Measurements from ENCODE around the gene FYN. TPM values are rescaled to one million over a fixed set of nuclear protein-coding genes. Genes with fewer than 3 reads are reported as not detected.

The FYN gene
- polyA plus RNA-seq, 1 donor from 2014 or later, result 45.9 TPM

DNA sequence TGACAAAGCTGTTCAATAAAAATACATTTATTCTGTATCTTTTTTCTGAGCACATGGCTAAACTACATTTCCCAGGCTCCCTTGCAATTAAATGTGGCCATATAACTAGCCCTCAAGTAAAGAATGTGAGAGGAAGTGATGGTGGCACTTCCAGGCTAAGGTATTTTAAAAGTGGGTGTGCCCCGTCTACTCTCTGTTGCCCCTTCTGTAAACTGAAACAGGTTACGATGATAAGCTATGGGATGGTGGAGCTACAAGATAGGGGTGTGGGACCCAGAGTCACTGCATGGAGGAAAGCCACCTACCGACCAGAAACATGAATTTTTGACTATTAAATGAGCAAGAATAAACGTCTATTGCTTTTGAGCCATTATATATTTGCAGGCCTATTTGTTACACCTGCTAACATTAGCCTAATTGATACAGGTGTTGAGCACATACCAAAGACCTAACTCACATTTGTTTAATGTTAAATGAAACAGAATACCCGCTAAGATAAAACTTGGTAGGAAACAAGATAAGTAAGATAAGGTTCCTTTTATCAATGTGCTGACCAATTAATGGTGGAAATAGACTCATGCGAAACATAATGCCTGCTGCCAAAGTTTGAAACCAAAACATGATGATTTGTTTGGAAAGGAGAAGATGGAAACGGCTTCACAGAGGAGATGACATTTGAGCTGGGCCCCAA, 3.1 kb downstream of the FYN start:
- peak overlapping the region; percentile 44 to 85 (median 49) for H3K27ac Mint-ChIP-seq
- H3K27me3 Mint-ChIP-seq, result peaks cover 2% of the 10 kb centered on the region
- H3K36me3 Mint-ChIP-seq, result no peaks in the 10 kb centered on the region
- peaks cover 26 to 35% (median 27%) of the 10 kb centered on the region in 3 donors for H3K4me1 Mint-ChIP-seq
- H3K4me3 Mint-ChIP-seq, result peak overlapping the region; percentile 58 to 87 (median 80)
- H3K9me3 Mint-ChIP-seq, result no peaks in the 10 kb centered on the region

DNA sequence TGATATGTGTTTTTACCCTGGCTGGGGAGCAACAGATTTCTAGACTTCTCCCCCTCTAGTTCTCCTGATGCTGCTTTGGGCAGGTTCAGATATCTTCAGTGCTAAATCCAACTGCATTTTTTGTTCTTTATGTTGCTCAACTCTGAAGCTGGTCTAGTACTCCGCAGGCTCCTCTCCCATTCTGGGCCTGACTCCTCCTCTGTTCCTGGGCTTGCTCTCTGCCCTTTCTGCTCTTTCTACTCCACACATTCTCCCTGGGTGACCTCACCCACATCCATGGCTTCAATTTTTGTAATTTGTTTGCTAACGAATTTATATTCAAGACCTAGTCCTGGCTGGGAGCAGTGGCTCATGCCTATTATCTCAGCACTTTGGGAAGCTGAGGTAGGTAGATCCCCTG, 6.4 kb downstream of the FYN start:
- H3K4me3 Mint-ChIP-seq, result no peak overlapping the region
- no peak overlapping the region for H3K27ac Mint-ChIP-seq
- peaks cover 2% of the 10 kb centered on the region for H3K27me3 Mint-ChIP-seq
- H3K36me3 Mint-ChIP-seq, result no peaks in the 10 kb centered on the region
- peaks cover 15 to 31% (median 21%) of the 10 kb centered on the region in 3 donors for H3K4me1 Mint-ChIP-seq
- no peaks in the 10 kb centered on the region for H3K9me3 Mint-ChIP-seq

DNA sequence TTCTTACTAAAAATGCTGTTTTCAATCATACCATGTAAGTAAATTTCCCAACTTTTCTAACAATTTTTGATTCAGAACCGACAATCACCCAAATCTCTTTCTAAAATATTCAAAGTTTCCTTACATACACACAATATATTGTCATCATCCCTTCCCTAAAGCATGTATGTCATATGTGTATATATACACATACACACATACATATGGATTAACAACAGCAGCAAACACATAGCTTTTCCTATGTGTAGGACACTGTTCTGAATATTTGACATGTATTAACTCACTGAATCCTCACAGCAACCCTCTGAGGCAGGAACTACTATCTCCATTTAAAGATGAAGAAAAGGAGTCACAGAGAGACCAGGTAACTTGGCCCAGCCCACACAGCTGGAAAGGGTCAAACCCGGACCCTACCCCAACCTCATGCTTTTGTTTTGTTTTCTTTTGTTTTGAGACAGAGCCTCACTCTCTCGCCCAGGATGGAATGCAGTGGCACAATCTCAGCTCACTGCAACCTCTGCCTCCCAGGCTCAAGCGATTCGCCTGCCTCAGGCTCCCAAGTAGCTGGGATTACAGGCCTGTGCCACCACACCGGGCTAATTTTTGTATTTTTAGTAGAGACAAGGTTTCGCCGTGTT, 7.2 kb downstream of the FYN start:
- no peaks in the 10 kb centered on the region for H3K9me3 Mint-ChIP-seq
- H3K4me3 Mint-ChIP-seq, result no peak overlapping the region
- H3K27me3 Mint-ChIP-seq, result peaks cover 2% of the 10 kb centered on the region
- H3K27ac Mint-ChIP-seq, result no peak overlapping the region
- H3K36me3 Mint-ChIP-seq, result no peaks in the 10 kb centered on the region
- H3K4me1 Mint-ChIP-seq, result peaks cover 13 to 26% (median 16%) of the 10 kb centered on the region in 3 donors

DNA sequence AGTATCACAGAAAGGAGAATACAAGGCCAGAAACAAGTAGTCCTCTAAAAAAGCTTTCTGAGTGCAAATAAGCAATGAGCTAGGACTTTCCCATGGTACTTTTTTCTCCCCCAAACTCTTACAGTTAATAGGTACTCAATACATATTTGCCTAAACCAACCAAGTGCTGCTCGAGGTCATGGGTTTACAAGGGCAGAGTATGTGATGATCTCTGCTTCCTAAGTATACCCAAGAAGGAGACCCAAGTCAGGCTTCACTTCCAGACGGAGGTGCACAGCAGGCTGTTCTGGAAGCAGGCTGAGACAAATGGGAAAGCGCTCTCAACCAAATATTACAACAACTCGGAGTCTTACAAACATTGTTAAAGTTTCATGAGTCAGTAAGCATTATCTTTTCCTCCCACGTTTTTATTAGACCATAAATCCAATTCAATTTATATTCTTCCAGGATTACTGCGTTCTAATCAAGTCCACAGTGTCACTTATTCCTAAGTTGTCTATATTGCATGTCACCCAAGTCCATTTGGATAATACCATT, 8.1 kb downstream of the FYN start:
- Mint-ChIP-seq H3K4me3 (no peak overlapping the region), H3K36me3 (no peaks in the 10 kb centered on the region), H3K9me3 (no peaks in the 10 kb centered on the region), H3K4me1 (peaks cover 10 to 23% (median 12%) of the 10 kb centered on the region in 3 donors), H3K27me3 (peaks cover 2% of the 10 kb centered on the region), H3K27ac (no peak overlapping the region)

DNA sequence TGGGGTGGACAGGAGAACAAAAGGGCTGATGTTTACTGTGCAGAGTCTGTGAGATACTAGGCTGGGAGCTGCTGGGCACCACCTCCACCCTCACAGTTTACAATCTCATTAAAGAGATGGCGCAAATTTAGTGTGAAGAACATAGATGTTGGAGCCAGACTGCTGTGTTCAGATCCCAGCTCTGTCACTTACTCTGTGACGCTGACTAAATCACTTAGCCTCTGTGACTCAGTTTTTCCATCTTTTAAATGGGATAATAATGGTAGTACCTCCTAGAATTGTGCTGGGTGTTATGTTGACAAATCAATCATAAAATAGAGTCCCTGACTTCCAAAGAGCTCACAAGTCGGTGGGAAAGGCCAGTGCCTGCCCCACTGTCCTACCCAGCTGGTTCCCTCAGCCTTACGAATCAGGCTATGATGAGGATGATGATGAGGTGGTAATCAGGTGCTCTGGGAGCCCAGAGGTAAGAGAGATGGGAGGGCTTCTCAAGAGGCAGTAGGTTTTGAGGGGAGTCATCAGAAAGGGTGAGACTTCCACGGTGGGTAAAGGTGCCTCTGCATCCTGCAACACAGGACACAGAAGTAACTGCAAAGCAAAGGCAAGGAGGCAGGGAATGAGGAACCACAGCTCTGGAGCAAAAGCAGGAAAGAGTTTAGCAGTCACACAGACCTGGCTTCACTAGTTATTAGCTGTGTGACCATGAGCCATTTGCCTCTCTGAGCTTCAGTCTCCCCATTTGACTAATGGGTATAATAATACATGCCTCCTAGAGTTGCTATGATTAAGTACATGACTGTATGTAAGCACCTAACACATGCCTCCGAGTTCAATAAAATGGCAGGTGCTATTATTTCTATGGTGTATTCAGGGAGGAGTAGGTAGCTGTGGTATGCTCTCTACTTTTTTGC, 8.9 kb downstream of the FYN start:
- Mint-ChIP-seq H3K27ac (no peak overlapping the region), H3K9me3 (no peaks in the 10 kb centered on the region), H3K4me3 (no peak overlapping the region), H3K27me3 (peaks cover 2% of the 10 kb centered on the region), H3K4me1 (peaks cover 7 to 18% (median 12%) of the 10 kb centered on the region in 3 donors), H3K36me3 (no peaks in the 10 kb centered on the region)

DNA sequence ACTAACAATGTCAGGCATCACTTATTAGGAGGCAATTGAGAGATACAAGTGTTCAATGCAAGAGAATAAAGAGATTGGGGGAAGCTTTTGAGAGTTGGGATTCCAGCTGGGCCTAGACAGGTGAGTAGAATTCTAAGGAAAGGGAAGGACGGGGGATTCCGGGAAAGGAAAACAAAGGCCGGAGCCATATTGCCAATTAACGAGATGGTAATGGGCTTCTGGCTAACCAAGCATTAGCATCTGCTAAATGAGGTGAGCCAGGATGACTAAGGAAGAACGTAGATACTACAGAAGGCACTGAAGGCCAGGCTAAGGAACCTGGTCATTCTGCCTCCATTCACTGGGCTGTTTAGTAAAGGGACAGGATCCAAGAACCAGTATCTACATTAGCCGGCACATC, 10.5 kb downstream of the FYN start:
- Mint-ChIP-seq H3K4me1 (peaks cover 9 to 22% (median 13%) of the 10 kb centered on the region in 3 donors), H3K27ac (no peak overlapping the region), H3K4me3 (no peak overlapping the region), H3K9me3 (no peaks in the 10 kb centered on the region), H3K27me3 (peaks cover 2% of the 10 kb centered on the region), H3K36me3 (no peaks in the 10 kb centered on the region)

DNA sequence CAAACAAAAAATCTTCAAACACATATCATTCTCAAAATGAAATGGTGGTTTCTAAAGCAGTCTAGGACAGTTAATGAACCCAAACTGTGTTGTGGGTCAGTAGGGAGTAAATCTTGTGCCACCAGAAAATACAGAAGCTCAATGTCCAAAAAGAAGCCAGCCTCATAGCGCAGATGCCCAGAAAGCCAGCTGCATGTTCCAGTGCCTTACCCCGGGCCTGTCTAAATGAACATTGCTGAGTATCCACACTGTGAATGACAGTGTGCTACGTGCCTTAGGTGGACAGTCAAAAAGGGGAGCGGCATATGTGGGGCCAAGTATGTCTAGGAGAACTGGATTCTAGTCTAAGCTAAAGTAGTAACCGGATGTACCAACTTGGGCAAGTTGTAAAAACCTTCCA, 10.9 kb downstream of the FYN start:
- no peaks in the 10 kb centered on the region for H3K36me3 Mint-ChIP-seq
- H3K9me3 Mint-ChIP-seq, result no peaks in the 10 kb centered on the region
- H3K4me1 Mint-ChIP-seq, result peaks cover 11 to 23% (median 13%) of the 10 kb centered on the region in 3 donors
- H3K4me3 Mint-ChIP-seq, result no peak overlapping the region
- no peak overlapping the region for H3K27ac Mint-ChIP-seq
- peaks cover 2% of the 10 kb centered on the region for H3K27me3 Mint-ChIP-seq

DNA sequence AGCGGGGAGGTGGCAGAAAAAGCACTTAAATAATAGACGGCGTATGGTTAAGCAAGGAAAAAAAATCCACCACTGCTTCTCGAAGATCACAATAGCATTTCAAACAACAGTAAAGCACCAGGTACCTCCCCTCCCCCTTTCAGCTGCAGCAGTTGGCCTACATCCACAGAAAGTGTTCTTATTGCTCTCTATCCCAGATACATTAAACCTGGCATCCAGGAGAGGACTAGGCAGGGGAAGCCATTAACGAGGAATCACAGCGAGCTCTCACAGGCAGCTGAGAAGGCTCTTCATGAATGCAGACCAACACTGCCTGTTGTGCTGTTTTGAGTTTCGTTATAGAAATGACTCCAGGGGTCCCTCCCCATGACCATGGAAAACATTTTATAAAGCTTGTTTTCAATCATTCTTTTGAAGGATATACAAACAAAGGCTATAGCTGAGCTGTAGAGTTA, 11.8 kb downstream of the FYN start:
- Mint-ChIP-seq H3K4me1 (peaks cover 11 to 25% (median 19%) of the 10 kb centered on the region in 3 donors), H3K4me3 (no peak overlapping the region)

DNA sequence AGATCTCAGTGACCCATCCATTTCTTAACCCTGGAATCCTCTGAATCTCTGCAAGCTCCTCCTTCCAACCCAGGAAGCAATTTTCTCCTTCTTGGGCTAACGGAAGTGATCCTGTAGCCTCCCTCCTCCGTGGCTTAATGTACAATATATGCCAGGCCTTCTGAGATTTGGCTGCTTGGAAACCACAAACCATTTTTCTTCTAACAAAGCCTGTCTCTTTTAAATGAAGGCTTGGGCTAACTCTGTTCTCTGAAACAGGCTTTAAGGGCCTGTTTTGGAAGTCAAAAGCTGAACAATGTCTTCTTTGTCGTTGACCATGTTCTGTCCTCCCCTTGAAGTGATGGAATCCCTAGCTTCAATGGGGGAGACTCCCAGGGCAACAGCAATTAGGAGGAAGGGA, 14.9 kb downstream of the FYN start:
- Mint-ChIP-seq H3K4me1 (peaks cover 7 to 19% (median 15%) of the 10 kb centered on the region in 3 donors), H3K4me3 (no peak overlapping the region), H3K27ac (peak overlapping the region in 1 of 3 donors; percentile 48), H3K36me3 (no peaks in the 10 kb centered on the region), H3K27me3 (no peaks in the 10 kb centered on the region), H3K9me3 (no peaks in the 10 kb centered on the region)

More for the DNA sequence above, 11.8 kb downstream of the FYN start:
- Mint-ChIP-seq H3K9me3 (no peaks in the 10 kb centered on the region), H3K27ac (no peak overlapping the region), H3K36me3 (no peaks in the 10 kb centered on the region), H3K27me3 (peaks cover 2% of the 10 kb centered on the region)

DNA sequence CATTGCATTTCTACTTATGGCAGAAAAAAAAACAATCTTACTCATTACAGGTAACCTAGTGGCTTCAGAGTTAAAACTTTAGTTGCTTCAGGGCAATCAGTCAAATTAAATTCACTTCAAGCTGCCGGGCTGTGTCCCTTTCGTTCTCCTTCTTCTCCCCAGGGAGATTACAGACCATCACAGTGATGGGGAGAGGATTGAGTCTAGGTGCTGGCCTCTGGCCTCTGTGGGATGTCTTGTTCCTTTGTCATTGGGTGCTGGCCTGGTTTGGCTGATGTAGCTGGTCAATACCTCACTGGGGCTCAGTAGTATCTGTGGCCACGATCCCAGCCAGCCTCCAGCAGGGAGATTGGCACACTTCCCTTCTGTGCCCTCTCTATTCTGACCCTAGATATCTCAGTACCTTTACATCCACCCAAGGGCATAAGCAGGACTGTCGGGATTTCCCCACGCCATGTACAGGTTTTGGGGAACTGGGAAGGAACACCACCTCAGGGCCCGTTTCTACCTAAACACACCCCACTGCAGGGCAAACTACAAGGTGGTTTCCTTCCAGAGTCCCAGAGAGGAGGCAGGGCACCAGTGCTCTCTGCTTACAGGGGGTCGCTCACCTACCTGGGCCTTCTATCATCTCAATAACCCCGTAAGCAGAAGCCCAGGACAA, 15.4 kb downstream of the FYN start:
- Mint-ChIP-seq H3K36me3 (no peaks in the 10 kb centered on the region), H3K4me3 (peak overlapping the region in 1 of 4 donors; percentile 14), H3K9me3 (no peaks in the 10 kb centered on the region), H3K27ac (no peak overlapping the region), H3K4me1 (peaks cover 7 to 19% (median 16%) of the 10 kb centered on the region in 3 donors), H3K27me3 (no peaks in the 10 kb centered on the region)

DNA sequence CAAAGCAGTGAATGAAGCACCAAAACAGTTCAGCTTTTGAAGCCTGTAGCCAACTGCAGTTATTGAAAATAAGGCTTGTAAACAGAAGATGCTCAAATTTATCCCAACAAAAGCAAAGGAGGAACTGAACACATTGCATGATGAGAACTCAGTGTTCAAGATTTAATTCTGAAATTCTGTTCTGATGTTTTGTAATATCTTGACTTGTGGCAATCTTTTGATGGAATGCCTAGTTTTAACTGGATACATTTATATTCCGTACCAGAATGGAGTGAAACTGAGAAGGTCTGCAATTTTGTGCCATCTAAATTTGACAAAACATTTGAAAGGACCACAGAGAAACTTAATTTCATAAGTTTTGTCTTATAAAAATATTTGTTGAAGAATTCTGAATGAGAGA, 17.5 kb downstream of the FYN start:
- H3K9me3 Mint-ChIP-seq, result no peaks in the 10 kb centered on the region
- H3K27ac Mint-ChIP-seq, result peak overlapping the region in 1 of 3 donors; percentile 28
- H3K4me1 Mint-ChIP-seq, result peaks cover 7 to 25% (median 23%) of the 10 kb centered on the region in 3 donors
- H3K36me3 Mint-ChIP-seq, result no peaks in the 10 kb centered on the region
- H3K4me3 Mint-ChIP-seq, result no peak overlapping the region
- no peaks in the 10 kb centered on the region for H3K27me3 Mint-ChIP-seq

DNA sequence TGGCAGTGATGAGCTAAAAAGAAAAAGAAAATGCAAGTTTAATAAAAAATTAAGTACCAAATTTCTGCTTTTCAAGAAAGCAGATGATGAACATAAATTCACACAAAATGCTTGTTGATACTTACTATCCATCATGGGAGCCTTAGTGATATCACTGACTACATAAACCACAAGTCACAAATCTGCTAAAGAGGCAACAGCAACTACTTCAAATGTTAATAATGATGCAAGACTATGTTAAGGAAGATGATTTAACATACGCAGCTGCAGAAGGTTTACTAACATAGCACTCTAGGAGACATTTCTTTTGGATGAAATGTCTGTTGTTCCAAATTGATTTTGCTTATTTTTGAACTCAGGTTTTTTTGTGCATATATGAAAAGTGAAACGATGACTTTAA, 18.6 kb downstream of the FYN start:
- H3K4me1 Mint-ChIP-seq, result peaks cover 12 to 34% (median 29%) of the 10 kb centered on the region in 3 donors
- H3K27ac Mint-ChIP-seq, result no peak overlapping the region

DNA sequence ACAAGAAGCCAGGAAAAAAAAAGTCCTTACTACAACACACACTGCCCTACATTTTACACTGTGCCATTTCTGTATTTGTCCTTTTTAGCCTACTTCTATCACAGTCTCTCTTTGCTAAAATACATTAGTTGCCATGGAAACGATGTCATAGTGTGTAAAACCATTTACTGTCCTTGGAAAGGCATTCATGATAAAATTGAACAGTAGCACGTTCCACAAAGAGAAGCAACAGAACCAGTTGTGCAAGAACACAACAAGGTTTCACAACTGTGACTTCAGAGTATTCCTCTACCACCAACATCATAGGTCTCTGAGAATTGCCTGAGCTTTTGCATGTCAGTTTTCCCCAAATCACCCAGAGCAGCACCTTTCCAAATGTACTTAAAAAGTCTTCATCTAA, 20.5 kb downstream of the FYN start:
- Mint-ChIP-seq H3K4me3 (no peak overlapping the region), H3K27ac (no peak overlapping the region), H3K9me3 (no peaks in the 10 kb centered on the region), H3K4me1 (peaks cover 14 to 38% (median 31%) of the 10 kb centered on the region in 3 donors), H3K27me3 (no peaks in the 10 kb centered on the region), H3K36me3 (no peaks in the 10 kb centered on the region)

More for the DNA sequence above, 18.6 kb downstream of the FYN start:
- H3K27me3 Mint-ChIP-seq, result no peaks in the 10 kb centered on the region
- no peak overlapping the region for H3K4me3 Mint-ChIP-seq
- H3K36me3 Mint-ChIP-seq, result no peaks in the 10 kb centered on the region
- no peaks in the 10 kb centered on the region for H3K9me3 Mint-ChIP-seq

DNA sequence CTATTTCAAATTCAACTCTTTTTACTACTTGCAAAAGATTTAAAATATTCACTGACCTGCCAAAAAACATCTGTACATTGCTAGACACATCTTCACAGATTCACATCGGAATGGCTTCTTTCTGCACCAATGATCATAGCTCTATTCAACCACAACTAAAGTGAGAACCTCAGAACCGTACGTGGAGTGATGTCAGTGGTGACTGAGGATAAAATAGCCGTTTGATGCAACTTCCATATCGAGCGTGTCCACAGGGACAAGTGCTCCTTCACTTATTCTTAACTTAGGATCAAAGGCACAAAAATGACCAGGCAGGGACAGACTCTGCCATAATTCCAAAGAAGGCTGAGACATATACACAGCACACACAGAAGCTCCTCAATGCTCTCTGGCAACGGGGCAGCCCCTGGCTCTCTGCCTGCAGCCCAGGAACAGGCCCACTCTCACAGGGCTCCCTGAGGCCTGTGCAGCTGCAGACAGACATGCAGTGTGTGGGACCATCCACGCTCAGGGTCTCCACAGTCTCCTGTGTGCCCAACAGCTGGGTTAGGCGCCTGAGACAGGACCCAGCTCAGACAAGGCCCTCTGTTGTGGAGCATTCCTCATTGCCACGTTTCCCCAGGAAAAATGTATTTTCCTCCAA, 22.8 kb downstream of the FYN start:
- H3K27ac Mint-ChIP-seq, result peak overlapping the region in 2 of 3 donors; percentile 15 to 48
- peaks cover 26 to 52% (median 37%) of the 10 kb centered on the region in 3 donors for H3K4me1 Mint-ChIP-seq
- H3K27me3 Mint-ChIP-seq, result no peaks in the 10 kb centered on the region
- no peaks in the 10 kb centered on the region for H3K36me3 Mint-ChIP-seq
- no peaks in the 10 kb centered on the region for H3K9me3 Mint-ChIP-seq
- peak overlapping the region in 2 of 4 donors; percentile 28 to 84 for H3K4me3 Mint-ChIP-seq

All from IgD-negative memory B cell (primary cell).